GM19193 (cell line): ENCODE data around the gene PDZK1IP1.

Experiments used
- POLR2A ChIP-seq: IDR thresholded peaks from 4 replicates; pipeline ENCODE4 v1.6.1; 2011; ENCODE audit not compliant: insufficient read depth, insufficient read length; ENCODE audit errors: extremely low read depth

PDZK1IP1 gene

DNA sequence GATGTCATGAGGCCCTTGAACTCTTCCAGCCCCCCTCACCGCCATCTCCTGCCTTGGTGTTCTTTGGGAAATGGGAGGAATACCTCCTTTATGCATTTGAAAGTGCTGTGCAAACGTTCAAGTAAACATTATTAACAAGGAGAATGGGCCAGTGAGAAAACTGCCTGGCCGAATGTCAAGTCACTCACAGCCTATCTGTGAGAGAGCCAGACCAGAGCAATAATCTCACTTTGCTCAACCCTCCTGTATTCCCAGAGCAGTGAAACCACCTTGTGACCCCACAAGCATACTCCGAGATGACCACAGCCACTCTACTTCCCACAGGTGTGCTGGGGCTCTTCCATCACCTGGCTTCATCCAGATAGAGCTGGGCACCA, 37.0 kb upstream of the PDZK1IP1 start:
- no peak for TF ChIP-seq POLR2A

DNA sequence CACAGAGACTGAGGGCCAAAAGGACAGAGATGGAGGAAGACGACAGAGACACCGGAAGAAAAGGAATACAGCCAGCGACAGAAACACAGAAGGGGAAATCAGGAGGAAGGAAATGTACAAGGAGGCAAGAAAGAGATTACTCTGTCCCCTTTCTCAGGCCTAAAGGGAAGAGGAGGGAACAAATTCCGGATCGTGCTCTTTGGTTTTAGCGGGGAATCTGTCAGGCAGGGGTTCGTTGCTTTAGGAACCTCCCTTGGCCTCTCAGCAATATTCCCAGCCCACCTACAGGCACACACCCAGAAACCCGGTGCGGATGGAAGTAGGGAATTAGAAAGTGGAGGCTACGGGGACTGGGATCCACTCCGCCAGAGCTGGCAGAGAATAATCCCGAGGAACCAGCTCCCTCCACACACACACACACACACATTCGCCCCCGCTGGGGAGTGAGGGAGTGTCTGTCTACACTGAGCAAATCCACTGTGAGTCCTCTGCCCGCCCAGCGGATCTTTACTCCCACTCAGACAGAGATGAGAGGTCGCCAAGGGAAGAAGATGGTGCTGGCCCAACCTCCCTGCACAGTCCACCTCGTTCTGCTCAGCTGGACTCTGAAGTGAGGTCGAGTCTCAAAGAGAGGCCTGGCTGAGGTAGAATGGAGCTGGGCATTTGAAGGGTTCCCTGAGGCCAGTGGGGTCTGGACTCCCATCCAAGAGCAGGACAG, 36.4 kb upstream of the PDZK1IP1 start:
- no peak for TF ChIP-seq POLR2A

DNA sequence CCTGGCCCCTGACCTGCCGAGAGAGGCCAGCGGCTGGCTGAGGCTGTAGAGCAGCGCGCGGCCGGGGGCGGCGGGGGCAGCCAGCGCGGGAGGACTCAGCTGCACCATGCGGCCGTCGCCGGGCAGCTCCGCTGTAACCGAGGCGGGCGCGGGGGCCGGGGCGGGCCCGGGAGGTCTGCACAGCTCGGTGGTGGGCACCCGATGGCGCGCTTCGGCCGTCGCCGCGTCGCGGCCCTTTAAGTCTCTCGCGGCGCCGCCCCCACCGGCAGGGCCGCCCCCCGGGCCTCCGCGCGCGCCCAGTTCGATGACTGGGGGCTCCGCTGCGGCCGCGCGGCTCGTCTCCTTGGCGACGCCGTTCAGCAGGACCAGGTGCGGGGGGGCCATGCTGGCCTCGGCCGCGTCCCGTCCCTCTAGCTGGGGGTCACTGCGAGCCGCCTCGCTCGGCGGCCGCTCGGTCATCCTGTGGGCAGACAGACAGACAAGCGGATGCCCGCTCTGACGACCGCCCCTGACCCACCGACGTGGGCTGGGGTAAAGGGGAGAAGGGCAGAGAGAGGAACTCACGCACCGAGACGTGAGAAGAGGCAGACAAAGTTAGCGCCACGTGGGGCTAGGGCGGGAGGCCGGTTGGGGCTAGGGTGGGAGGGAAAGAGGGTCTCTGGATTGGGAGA, 35.7 kb upstream of the PDZK1IP1 start:
- no peak for TF ChIP-seq POLR2A

DNA sequence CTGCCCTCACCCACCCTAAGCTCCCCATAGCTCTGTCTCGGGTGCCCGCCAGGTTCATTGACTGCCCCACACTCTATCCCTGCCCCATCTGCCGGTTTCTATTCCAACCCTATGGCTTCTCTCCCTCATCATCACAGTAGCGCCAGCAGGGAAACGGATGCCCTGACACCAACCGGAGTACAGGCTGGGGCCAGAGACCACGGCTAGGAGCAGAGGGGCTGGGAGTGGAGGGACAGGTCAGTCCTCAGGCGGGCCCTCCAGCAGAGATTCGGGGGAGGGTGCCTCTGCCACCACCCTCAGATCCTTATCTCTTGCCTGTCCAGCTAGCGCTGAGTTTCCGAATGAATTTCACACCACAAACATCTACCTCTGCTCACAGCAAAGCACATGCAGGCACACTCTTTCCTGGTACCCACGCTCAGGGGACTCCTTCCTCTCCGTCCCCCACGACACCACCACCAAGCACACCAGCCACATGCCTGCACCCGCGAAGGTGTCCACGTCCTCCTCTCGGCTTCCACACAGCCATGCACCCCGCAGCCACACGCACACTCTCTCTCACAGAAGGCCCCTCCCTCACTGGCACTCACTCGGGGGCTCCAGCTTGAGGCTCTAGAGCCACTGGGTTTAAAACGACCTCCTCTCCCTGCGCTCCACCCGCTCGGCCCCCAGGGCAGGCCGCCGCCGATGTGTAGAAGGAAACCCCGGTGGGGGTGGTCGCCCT, 35.0 kb upstream of the PDZK1IP1 start:
- TF ChIP-seq POLR2A, result no peak

DNA sequence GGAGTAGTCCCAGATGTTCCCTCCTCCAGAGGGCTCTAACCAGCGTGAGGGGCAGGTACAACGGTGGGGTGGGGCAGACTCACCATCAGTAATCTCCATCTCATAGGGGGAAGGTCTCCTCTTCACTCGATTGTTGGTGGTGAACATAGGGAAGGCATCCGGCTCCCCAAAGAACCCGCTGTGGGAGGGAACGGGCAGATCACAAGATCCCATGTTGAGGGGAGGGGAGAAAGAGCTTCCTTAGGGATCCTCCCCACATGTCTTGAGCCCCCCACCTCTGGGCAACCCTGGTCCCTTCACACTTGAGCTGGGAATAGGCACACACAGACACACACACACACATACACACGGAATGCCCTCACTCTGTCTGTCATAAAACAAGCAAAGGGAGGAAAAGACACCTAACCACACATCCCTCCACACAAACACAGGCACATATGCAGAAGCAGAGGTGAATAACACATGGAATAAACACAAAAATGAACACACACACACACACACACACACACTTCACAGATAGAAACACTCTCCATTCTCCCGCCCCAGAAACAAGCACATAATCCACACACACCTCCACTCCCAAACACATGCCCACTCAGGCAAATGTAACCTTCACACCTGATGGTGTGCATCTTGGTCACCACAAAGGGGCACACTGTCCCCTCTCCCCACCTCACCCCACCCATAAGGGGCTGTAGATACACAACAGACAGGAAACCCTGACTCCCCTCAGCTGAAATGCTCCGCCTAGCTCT, 34.3 kb upstream of the PDZK1IP1 start:
- no peak for TF ChIP-seq POLR2A

DNA sequence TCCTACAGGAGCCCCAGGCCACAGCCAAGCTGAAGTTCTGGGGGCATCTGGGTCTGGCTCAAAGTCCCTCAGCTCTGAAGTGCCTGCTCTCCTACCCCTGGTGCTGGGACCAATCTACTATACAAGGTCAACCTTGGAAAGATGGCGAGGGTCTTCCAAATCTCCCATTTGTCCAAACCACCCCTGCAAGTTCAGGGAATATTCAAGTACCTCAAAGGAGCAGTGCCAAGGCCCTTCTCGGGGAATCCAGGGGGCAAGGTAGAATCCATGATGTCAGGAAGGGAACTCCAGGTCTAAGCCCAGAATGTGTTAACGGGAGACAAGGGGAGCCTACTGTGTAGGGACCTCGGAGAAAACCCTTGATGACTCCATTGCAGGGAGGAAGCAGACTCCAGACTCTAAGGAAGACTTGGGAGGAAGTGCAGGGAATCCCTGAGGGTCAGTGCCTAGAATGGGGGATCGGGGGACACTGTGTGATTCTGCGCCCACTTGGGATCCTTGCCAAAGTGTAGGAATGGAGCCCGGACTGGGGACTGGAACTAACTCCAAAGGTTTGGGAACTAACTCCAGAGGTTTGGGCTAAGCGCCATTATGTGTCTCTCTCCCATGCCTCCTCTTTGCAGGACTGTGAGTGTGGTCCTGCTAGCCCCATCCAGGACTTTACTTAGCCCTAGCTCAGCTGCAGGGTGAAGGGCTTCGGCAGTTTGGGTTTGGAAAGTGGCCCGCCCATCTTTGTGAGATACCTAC, 33.5 kb upstream of the PDZK1IP1 start:
- no peak for TF ChIP-seq POLR2A

DNA sequence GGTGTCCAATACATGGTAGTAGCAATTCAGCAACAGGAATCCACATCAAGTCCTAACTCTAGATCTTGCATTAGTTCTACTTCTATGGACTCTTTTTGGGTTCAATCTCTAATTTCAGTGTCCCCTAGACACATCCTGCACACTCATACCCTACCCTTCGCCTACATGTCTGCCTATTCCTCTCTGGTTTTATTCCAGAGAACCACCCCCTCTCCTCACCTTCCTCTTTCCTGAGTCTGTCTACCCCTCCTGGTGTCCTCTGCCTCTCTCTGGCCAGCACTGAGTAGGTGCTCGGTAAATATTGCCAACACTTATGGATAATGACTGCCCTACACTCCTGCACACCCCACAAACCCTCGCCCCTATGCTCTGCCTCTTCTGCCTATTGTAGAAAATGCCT, 32.6 kb upstream of the PDZK1IP1 start:
- no peak for TF ChIP-seq POLR2A

DNA sequence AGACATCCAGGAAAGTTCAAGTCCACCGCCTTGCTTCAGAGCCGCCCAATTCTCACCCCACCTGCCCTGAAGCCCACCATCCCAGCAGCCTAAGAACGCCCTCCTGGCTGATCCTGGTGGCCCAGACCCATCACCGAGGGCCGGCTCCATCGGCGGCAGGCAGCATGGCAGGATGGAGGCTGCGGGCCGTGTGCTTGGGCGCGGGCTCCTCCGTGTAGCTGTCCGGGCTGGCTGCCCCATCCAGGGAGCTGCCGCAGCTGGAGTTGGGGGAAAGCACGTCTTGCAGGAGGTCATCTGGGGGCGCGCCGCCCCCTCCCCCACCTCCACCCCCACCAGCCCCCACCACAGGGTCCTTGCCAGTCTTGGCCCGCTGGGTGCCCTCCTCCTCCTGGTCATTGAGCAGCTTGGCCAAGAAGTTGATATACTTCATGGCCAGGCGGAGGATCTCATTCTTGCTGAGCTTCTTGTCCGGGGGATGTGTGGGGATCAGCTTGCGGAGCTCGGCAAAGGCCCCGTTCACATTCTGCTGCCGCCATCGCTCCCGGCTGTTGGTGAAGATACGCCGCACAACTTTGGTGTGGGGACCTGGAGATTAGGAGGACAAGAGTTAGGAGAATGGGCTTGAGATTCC, 29.9 kb upstream of the PDZK1IP1 start:
- no peak for TF ChIP-seq POLR2A

DNA sequence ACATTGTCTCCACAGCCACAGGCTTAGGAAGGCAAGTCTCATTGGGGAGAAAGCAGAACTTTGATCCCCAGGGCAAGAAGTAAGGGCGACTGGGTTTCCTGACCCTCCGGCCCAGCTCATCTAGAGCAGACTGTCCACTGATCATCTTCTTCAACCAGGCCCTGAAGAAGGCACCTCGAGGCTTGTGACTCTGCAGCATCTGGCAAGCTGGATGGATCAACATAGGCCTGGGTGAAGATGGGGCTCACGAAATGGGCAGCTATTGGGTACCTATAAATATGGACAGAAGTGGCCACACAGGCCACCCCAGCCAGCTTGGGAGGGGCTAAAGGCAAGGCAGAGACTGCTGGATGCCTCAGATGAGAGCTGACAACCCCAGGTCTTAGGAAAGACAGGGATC, 29.2 kb upstream of the PDZK1IP1 start:
- no peak for TF ChIP-seq POLR2A

DNA sequence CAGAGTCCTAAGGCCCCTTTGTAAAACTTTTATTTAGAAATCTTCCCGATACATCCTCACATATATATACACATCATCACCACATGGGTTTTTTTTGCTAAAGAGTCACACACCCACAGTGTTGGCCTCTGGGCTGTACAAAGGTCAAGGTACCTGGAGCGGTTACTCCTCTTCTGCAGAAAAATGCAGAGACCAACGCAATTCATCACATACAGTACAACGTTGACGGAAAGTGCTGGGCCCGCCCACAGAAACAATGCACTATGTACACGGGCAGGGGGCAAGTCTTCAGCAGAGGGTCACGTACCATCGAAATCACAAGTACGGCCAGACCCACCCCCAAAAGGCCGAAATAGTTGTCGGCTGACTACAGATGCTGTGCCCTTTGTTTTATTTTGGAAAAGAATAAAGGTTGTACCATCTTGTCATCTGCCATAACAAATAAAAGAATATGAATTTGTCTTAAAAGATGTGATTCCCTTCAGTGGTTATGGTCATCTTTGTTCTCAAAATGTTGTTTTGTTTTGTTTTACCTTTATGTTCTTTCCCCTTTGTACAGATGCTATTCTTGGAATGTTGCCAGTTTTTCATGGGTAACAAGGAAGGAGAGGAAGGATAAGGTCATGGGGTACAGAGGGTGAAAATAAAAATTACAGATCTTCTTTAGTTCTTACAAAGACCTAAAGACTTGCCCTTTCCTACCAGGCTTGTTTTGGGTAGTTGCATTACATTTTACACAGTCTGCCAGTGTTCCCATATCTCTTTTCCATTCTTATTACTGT, 26.6 kb upstream of the PDZK1IP1 start:
- TF ChIP-seq POLR2A, result no peak

DNA sequence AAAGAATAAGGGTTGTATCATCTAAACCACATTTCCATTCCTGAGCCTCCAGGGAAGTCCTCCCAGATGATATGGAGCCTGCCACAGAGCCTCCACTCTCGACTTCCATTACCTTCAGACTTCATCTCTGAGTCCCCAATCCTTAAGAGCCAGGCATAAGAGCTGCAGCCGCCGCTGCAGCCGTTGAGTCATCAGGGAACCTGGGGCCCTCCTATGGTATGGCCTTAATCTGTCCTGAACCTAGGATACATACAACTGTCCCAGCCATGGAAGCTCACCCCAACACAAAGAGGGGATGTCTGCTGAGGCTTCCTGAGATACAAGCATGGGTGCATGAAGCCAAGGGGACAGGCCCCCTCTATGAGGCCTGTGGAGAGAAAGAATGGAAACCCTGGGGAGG, 25.9 kb upstream of the PDZK1IP1 start:
- TF ChIP-seq POLR2A, result no peak

DNA sequence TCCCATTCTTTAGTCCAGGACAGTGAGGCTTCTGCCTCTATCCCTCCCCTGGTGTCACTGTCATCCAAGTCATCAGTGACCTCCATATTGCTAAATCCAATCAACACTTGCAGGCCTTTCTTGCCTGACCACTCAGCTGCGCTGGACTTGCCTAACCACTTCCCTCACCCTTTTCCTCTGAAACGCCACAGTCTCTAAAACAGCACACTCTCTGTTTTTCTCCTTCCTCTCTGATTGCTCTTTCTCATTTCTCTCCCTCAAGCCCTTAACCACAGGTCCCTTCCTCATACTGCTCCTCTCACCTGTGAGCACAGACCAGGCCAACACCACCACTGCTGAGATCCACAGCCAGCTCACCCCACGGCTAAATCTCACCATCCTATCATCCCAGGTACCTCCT, 24.7 kb upstream of the PDZK1IP1 start:
- TF ChIP-seq POLR2A, result no peak

DNA sequence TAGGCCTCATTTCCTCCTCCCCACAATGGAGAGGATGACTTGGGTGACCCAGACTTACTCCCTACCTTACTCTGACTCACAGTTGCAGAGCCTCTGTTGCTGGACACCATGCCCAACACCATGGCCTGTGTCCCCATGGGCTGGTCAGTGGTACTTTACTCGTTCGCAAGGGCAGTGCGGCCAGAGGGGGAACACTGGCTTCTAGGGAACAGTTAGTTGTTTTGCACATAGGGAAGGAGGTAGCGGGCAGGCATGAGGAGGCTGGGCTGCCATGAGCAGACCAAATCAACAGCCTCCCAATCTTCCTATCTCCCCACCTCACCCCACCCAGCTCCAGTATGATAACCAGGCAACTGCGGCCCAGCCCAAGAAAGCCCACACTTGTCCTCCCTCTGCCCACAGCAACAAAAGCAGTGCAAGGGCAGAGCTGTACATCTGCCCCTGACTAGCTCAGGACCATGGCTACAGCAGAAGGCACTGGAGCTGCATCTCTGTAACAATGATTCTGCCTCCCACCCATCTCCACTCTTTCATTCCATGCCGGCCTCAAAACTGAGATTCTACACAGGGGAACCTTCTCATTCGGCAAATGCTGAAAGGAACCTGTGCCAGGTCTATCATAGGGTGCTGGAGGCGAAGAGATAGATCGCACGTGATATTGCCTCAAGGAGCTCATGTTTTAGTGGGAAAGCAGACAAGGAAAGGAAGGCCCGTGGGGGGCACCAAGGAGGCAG, 23.6 kb upstream of the PDZK1IP1 start:
- no peak for TF ChIP-seq POLR2A

DNA sequence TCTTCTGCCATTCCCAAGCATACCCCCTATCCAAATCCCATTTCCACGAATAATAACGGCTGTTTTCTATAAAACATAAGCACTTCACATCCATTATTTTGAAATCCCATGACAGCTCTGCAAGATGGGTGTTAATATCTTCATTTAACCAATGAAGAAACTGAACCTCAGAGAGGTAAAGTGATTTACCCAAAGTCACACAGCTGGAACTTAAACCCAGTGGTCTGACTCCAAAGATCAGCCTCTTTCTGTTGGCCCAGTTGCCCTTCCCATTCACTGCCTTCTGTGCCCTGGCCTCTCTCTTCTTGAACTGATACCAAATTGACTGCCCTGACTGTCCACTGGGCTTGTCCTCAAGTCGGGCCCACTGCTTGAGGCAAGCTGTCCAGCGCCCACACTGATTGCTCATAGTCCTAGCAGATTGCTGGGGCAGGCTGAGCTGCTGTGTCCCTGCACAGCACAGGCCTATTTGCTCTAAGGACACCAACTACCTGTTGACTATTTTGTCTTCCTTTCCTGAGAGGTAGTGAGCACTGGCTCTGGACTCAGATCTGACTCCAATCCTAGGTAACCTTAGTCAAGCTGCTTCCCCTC, 22.9 kb upstream of the PDZK1IP1 start:
- no peak for TF ChIP-seq POLR2A
